H1 (cell line): ENCODE data around the gene TEKTIP1. TPM values are rescaled to one million over a fixed set of nuclear protein-coding genes. Genes with fewer than 3 reads are reported as not detected.

Source experiments
- CTCF ChIA-PET: fragments of 300-600 bp; sonication (Branson Sonifier 250); formaldehyde crosslinking; loops from one replicate; lab custom pipeline; 2021; ENCODE audit not compliant: partially characterized antibody; lab: Charles Lee
- POLR2A ChIA-PET: fragments of 300-600 bp; sonication (Branson Sonifier 250); formaldehyde crosslinking; loops from one replicate; lab custom pipeline; 2021; ENCODE audit warnings: inconsistent platforms; ENCODE audit not compliant: partially characterized antibody; lab: Charles Lee
- DNase-seq, 2 experiments: peaks; one replicate each; pipeline versions ENCODE4 v3.0.0 to v3.0.0-alpha.2; 2010 to 2022; ENCODE audit warnings: low spot score in 2 of 2, low read depth in 1 of 2, mixed read lengths in 1 of 2
- FAIRE-seq: peaks from 2 replicates; lab custom pipeline; 2011; peaks lifted over from hg19 to GRCh38; lab: Jason Lieb, UNC
- H2AFZ ChIP-seq: 2 replicates; pipeline ENCODE4 v1.8.1; 2012; ENCODE audit warnings: low read length, inconsistent platforms
- H2AK5ac ChIP-seq: 2 replicates; pipeline ENCODE4 v1.6.1; 2013; ENCODE audit warnings: low read depth, low read length
- H2BK120ac ChIP-seq: replicated peaks from 2 replicates; pipeline ENCODE3; 2013; ENCODE audit warnings: low read depth, low read length, inconsistent platforms
- H2BK12ac ChIP-seq: 2 replicates; pipeline ENCODE4 v1.6.1; 2013; ENCODE audit warnings: low read depth, low read length
- H2BK15ac ChIP-seq: 2 replicates; pipeline ENCODE4 v1.6.1; 2013; ENCODE audit warnings: low read length
- H2BK20ac ChIP-seq: 2 replicates; pipeline ENCODE4 v1.6.1; 2013; ENCODE audit warnings: low read length
- H2BK5ac ChIP-seq: 2 replicates; pipeline ENCODE4 v1.6.1; 2013; ENCODE audit warnings: low read depth, low read length
- H3K14ac ChIP-seq: 2 replicates; pipeline ENCODE4 v1.6.1; 2013; ENCODE audit warnings: inconsistent platforms; ENCODE audit not compliant: insufficient read length
- H3K18ac ChIP-seq: 2 replicates; pipeline ENCODE4 v1.6.1; 2013; ENCODE audit warnings: low read length; ENCODE audit errors: extremely low read depth
- H3K23ac ChIP-seq: 2 replicates; pipeline ENCODE4 v1.6.1; 2013; ENCODE audit warnings: inconsistent platforms; ENCODE audit not compliant: insufficient read length
- H3K23me2 ChIP-seq: 2 replicates; pipeline ENCODE4 v1.6.1; 2013; ENCODE audit warnings: low read depth, low read length
- H3K27ac ChIP-seq: 2 replicates; pipeline ENCODE4 v1.6.1; 2011; ENCODE audit warnings: low read depth, low read length, inconsistent platforms
- H3K27me3 ChIP-seq, 4 experiments: replicated peaks in 1 of 4; 1 replicate in 1 of 4; 2 replicates in 3 of 4; pipeline versions ENCODE4 v1.6.1 to v1.8.1; 2011 to 2013; ENCODE audit warnings: low read length in 3 of 4, mild to moderate bottlenecking in 3 of 4, inconsistent platforms in 2 of 4, mixed read lengths in 2 of 4, moderate library complexity in 1 of 4; ENCODE audit not compliant: control insufficient read depth in 3 of 4, insufficient read depth in 3 of 4; ENCODE audit errors: extremely low read depth in 1 of 4
- H3K36me3 ChIP-seq, 4 experiments: 2 replicates each; pipeline versions ENCODE4 v1.6.1 to v1.8.1; 2011 to 2013; ENCODE audit warnings: mild to moderate bottlenecking in 4 of 4, low read length in 3 of 4, moderate library complexity in 2 of 4, control low read depth in 1 of 4, inconsistent platforms in 1 of 4; ENCODE audit not compliant: insufficient read depth in 4 of 4, control insufficient read depth in 2 of 4
- H3K4ac ChIP-seq: replicated peaks from 2 replicates; pipeline ENCODE3; 2013; ENCODE audit warnings: low read length, low read depth, mixed read lengths, inconsistent platforms; ENCODE audit not compliant: insufficient read length
- H3K4me1 ChIP-seq, 4 experiments: replicated peaks in 1 of 4; 1 replicate in 1 of 4; 2 replicates in 3 of 4; pipeline versions ENCODE4 v1.6.1 to v1.8.1; 2011 to 2013; ENCODE audit warnings: low read length in 3 of 4, inconsistent platforms in 2 of 4, mixed read lengths in 1 of 4; ENCODE audit not compliant: insufficient read depth in 4 of 4, control insufficient read depth in 3 of 4
- H3K4me2 ChIP-seq, 2 experiments: 2 replicates each; pipeline versions ENCODE4 v1.6.1 to v1.8.1; 2011 to 2013; ENCODE audit warnings: low read depth in 2 of 2, low read length in 2 of 2, control low read depth in 1 of 2, inconsistent platforms in 1 of 2, mild to moderate bottlenecking in 1 of 2; ENCODE audit not compliant: insufficient read depth in 1 of 2
- H3K4me3 ChIP-seq, 4 experiments: fragments of 200-600, 300-600 bp in 1 of 4; sonication (generic), shearing (Covaris generic), sonication (Bioruptor Twin) in 1 of 4; 2 replicates each; pipeline versions ENCODE4 v1.5.1 to v1.8.1; 2011 to 2016; ENCODE audit warnings: low read length in 4 of 4, low read depth in 3 of 4, control low read depth in 2 of 4, inconsistent platforms in 2 of 4, mild to moderate bottlenecking in 2 of 4, mixed read lengths in 1 of 4, moderate library complexity in 1 of 4; ENCODE audit not compliant: insufficient read depth in 2 of 4; ENCODE audit errors: extremely low read depth in 1 of 4
- H3K56ac ChIP-seq: replicated peaks from 2 replicates; pipeline ENCODE3; 2013; ENCODE audit warnings: low read depth, mild to moderate bottlenecking, mixed read lengths, low read length, inconsistent platforms; ENCODE audit not compliant: insufficient read length
- H3K79me1 ChIP-seq: 2 replicates; pipeline ENCODE4 v1.6.1; 2013; ENCODE audit warnings: low read depth, low read length, control low read depth
- H3K79me2 ChIP-seq, 2 experiments: 2 replicates each; pipeline versions ENCODE4 v1.6.1 to v1.8.1; 2012 to 2013; ENCODE audit warnings: low read length in 2 of 2, mild to moderate bottlenecking in 2 of 2, inconsistent platforms in 1 of 2; ENCODE audit not compliant: insufficient read depth in 2 of 2, control insufficient read depth in 1 of 2
- H3K9ac ChIP-seq, 4 experiments: replicated peaks in 1 of 4; 1 replicate in 1 of 4; 2 replicates in 3 of 4; pipeline versions ENCODE4 v1.6.1 to v1.8.1; 2011 to 2013; ENCODE audit warnings: low read depth in 3 of 4, low read length in 3 of 4, control low read depth in 2 of 4, mild to moderate bottlenecking in 2 of 4, moderate library complexity in 2 of 4, inconsistent platforms in 1 of 4; ENCODE audit errors: extremely low read depth in 1 of 4
- H3K9me3 ChIP-seq, 2 experiments: 2 replicates each; pipeline versions ENCODE4 v1.6.1 to v1.8.1; 2012 to 2013; ENCODE audit warnings: mild to moderate bottlenecking in 2 of 2, moderate library complexity in 2 of 2, control low read depth in 1 of 2, inconsistent platforms in 1 of 2, low read depth in 1 of 2, low read length in 1 of 2, mixed read lengths in 1 of 2; ENCODE audit not compliant: insufficient read depth in 2 of 2
- H4K20me1 ChIP-seq, 2 experiments: replicated peaks in 1 of 2; 2 replicates each; pipeline versions ENCODE3 to v1.8.1; 2011 to 2013; ENCODE audit warnings: inconsistent platforms in 2 of 2, low read length in 2 of 2, mild to moderate bottlenecking in 1 of 2; ENCODE audit not compliant: insufficient read depth in 2 of 2, control insufficient read depth in 1 of 2
- H4K5ac ChIP-seq: 2 replicates; pipeline ENCODE4 v1.6.1; 2013; ENCODE audit warnings: low read length, low read depth, mixed read lengths, inconsistent platforms; ENCODE audit not compliant: insufficient read length
- H4K8ac ChIP-seq: 2 replicates; pipeline ENCODE4 v1.8.0; 2013; ENCODE audit warnings: mild to moderate bottlenecking, moderate library complexity, low read length, inconsistent platforms; ENCODE audit not compliant: insufficient read depth; ENCODE audit errors: extremely low read depth
- H4K91ac ChIP-seq: replicated peaks from 2 replicates; pipeline ENCODE3; 2013; ENCODE audit warnings: low read length, mixed read lengths, inconsistent platforms; ENCODE audit not compliant: insufficient read length
- EZH2 ChIP-seq: fragments of 200-600 bp; sonication (generic); IDR thresholded peaks from 2 replicates; pipeline ENCODE4 v1.7.1; 2012; ENCODE audit warnings: low read depth, mild to moderate bottlenecking, moderate library complexity, low read length, inconsistent platforms; ENCODE audit not compliant: severe bottlenecking
- HDAC6 ChIP-seq: IDR thresholded peaks from one replicate; pipeline ENCODE4 v1.7.1; 2012; ENCODE audit warnings: low read depth, mild to moderate bottlenecking, inconsistent platforms, low read length, moderate library complexity
- MAFK ChIP-seq: IDR thresholded peaks from 2 replicates; pipeline ENCODE4 v1.6.1; 2012; ENCODE audit warnings: low read depth, mild to moderate bottlenecking, improper control_type of control experiment, low read length
- SIX5 ChIP-seq: IDR thresholded peaks from 2 replicates; pipeline ENCODE4 v1.6.1; 2011; ENCODE audit warnings: mild to moderate bottlenecking, low read depth, low read length
- TAF1 ChIP-seq: IDR thresholded peaks from 2 replicates; pipeline ENCODE4 v1.6.1; 2011; ENCODE audit warnings: mild to moderate bottlenecking, low read depth, low read length
- TCF12 ChIP-seq: IDR thresholded peaks from 2 replicates; pipeline ENCODE4 v1.6.1; 2011; ENCODE audit warnings: low read depth, mild to moderate bottlenecking, low read length
- TEAD4 ChIP-seq: IDR thresholded peaks from 2 replicates; pipeline ENCODE4 v1.6.1; 2012; ENCODE audit warnings: low read depth, low read length, inconsistent platforms, mixed read lengths
- USF2 ChIP-seq: IDR thresholded peaks from 2 replicates; pipeline ENCODE4 v1.6.1; 2011; ENCODE audit warnings: low read length, improper control_type of control experiment
- ZNF274 ChIP-seq: IDR thresholded peaks from 2 replicates; pipeline ENCODE4 v1.7.0; 2012; ENCODE audit warnings: low read length, borderline replicate concordance; ENCODE audit errors: extremely low read depth
- WGBS, 2 experiments: shearing (Covaris generic) in 1 of 2; methylation state at CpG; one replicate each; pipeline versions ENCODE4 v1.1.6 to v1.1.7; 2013 to 2015; ENCODE audit warnings: low lambda C conversion rate in 2 of 2, mixed read lengths in 2 of 2, inconsistent platforms in 1 of 2, low coverage in 1 of 2, missing lambda C conversion rate in 1 of 2; ENCODE audit not compliant: insufficient replicate concordance in 2 of 2, insufficient coverage in 1 of 2, insufficient read length in 1 of 2; ENCODE audit errors: extremely low coverage in 1 of 2, missing lambda C conversion rate in 1 of 2; 5-methylcytosine and 5-hydroxymethylcytosine counted together
- polyA plus RNA-seq, 7 experiments: library from polyadenylated mRNA; depleted of rRNA in 3 of 7; stranded (reverse) in 5 of 7; unstranded in 2 of 7; fragments of >200 nt in 5 of 7; fragments of 200-250 nt in 2 of 7; gene quantifications; 1 replicate in 5 of 7; 2 replicates in 1 of 7; 4 replicates in 1 of 7; pipeline versions ENCODE4 v1.2.1 to v1.2.3, GENCODE V29; 2011 to 2013; ENCODE audit warnings: missing spikeins in 2 of 7, mixed read lengths in 2 of 7
- total RNA-seq: library from RNA; stranded (reverse); fragmentation: NEBNext Ultra II Directional; extraction: Animal tissue kit (Norgen Biotek cat#: 25700); gene quantifications from 2 replicates; pipeline ENCODE4 v1.2.1, GENCODE V29; 2021
- TF ChIP-seq, protein P1 (sequence below): IDR thresholded peaks from 2 replicates; pipeline ENCODE4 v1.6.1; 2012; ENCODE audit warnings: low read length, inconsistent platforms

Gene TEKTIP1
- total and polyA plus RNA-seq, 2 of the 8 experiments (the other 6 are each of a cell fraction or from before 2014, with no cell fraction given) = 1.1 TPM; not detected in 1

- H2AK5ac ChIP-seq = peak overlapping the region; percentile 87; the same call in 1 of the 2 replicates
- no peak overlapping the region for H4K5ac ChIP-seq
- H3K56ac ChIP-seq = no peak overlapping the region
- no peak overlapping the region; the same call in 1 of the 2 replicates for H3K27ac ChIP-seq
- H3K79me2 ChIP-seq = peaks cover 0 to 65% of the 10 kb centered on the region in 2 experiments; a peak in 3 of 4 replicates
- no peak overlapping the region for H3K23ac ChIP-seq
- no peak overlapping the region for H2BK15ac ChIP-seq
- peaks cover 14% of the 10 kb centered on the region for H3K79me1 ChIP-seq
- no peak overlapping the region for H2AFZ ChIP-seq
- ChIA-PET CTCF (interaction anchor here (1.0 to 5.4 kb wide), 4 partner anchors 9 to 46 kb away, joined by 3 to 28 read pairs (median 10); no protein-coding TSS in a partner anchor), POLR2A (interaction anchor here (1.1 to 1.5 kb wide), 3 partner anchors 16 to 21 kb away, joined by 3 to 5 read pairs (median 4); partner anchors contain the start of genes DOHH and TEKTIP1)
- H3K4me2 ChIP-seq = peak overlapping the region; percentile 5 to 60
- H2BK120ac ChIP-seq = no peak overlapping the region
- no peaks in the 10 kb centered on the region for H3K23me2 ChIP-seq
- no peak overlapping the region for H3K4ac ChIP-seq
- H4K8ac ChIP-seq = no peak overlapping the region
- H3K36me3 ChIP-seq = no peaks in the 10 kb centered on the region
- H3K9me3 ChIP-seq = no peaks in the 10 kb centered on the region
- peak overlapping the region; percentile 97; the same call in 1 of the 2 replicates for H2BK12ac ChIP-seq
- peak overlapping the region; percentile 86; the same call in 1 of the 2 replicates for H2BK5ac ChIP-seq
- H3K27me3 ChIP-seq = no peaks in the 10 kb centered on the region
- H3K9ac ChIP-seq = no peak overlapping the region
- H4K20me1 ChIP-seq = peaks cover 0 to 17% of the 10 kb centered on the region in 2 experiments
- H2BK20ac ChIP-seq = peak overlapping the region; percentile 17
- peak overlapping the region; percentile 76 for H3K18ac ChIP-seq
- peaks cover 0 to 29% (median 20%) of the 10 kb centered on the region in 4 experiments; a peak in 6 of 7 replicates for H3K4me1 ChIP-seq
- H4K91ac ChIP-seq = peak overlapping the region; percentile 78
- WGBS, 2 experiments = 59% methylated on average over 10 of the region's 10 CpGs; no CpG with 5 or more reads in 1 of the 2 experiments
- DNase-seq (no peak), FAIRE-seq (peak; percentile 73)
- peak overlapping the region in 2 of 4 experiments; percentile 14 to 19; a peak in 3 of 8 replicates for H3K4me3 ChIP-seq
- H3K14ac ChIP-seq = no peak overlapping the region
- TF ChIP-seq USF2 (no peak), TEAD4 (no peak), HDAC6 (no peak), TAF1 (0 out of 2 replicates have a peak, but pooled peaks have one; percentile 30), MAFK (no peak), TCF12 (no peak), EZH2 (no peak), ZNF274 (no peak), SIX5 (no peak)
- TF ChIP-seq, protein P1, sequence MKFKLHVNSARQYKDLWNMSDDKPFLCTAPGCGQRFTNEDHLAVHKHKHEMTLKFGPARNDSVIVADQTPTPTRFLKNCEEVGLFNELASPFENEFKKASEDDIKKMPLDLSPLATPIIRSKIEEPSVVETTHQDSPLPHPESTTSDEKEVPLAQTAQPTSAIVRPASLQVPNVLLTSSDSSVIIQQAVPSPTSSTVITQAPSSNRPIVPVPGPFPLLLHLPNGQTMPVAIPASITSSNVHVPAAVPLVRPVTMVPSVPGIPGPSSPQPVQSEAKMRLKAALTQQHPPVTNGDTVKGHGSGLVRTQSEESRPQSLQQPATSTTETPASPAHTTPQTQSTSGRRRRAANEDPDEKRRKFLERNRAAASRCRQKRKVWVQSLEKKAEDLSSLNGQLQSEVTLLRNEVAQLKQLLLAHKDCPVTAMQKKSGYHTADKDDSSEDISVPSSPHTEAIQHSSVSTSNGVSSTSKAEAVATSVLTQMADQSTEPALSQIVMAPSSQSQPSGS = no peak
Measured at GRCh38 chr19:3518255-3518654, 20.7 kb upstream of the TEKTIP1 start.
